Pancreas (tissue), 10 donors: Measurements from ENCODE around the gene DIAPH1. TPM values are rescaled to one million over a fixed set of nuclear protein-coding genes. Genes with fewer than 3 reads are reported as not detected.

Experiments used
- ATAC-seq, 4 donors: fragments of 200-7000 bp; cut with Tn5 transposase; one replicate each; pipeline versions ENCODE4 v1.8.0 to v1.9.1; 2020; ENCODE audit warnings: mild to moderate bottlenecking in 4 of 4, moderate library complexity in 4 of 4
- DNase-seq, 6 donors: peaks; one replicate each; pipeline ENCODE4 v3.0.0-alpha.2; 2020
- FAIRE-seq: peaks from 2 replicates; lab custom pipeline; 2012; peaks lifted over from hg19 to GRCh38; lab: Jason Lieb, UNC
- H3K27ac ChIP-seq, 4 donors: fragments of 200-600 bp; sonication (generic); 1 replicate in 3 of 4; 2 replicates in 1 of 4; pipeline versions ENCODE4 v1.5.0 to v1.8.0; 2020
- H3K27me3 ChIP-seq, 4 donors: fragments of 200-600 bp; one replicate each; pipeline ENCODE4 v1.8.0; 2021
- H3K36me3 ChIP-seq, 3 donors: fragments of 200-600 bp; sonication (generic) in 1 of 3; one replicate each; pipeline versions ENCODE4 v1.5.0 to v1.8.0; 2020 to 2021
- H3K4me1 ChIP-seq, 3 donors: fragments of 200-600 bp; one replicate each; pipeline ENCODE4 v1.8.0; 2021
- H3K4me3 ChIP-seq, 4 donors: fragments of 200-600 bp; sonication (generic) in 2 of 4; one replicate each; pipeline versions ENCODE4 v1.5.0 to v1.8.0; 2020 to 2021
- H3K9me3 ChIP-seq, 4 donors: fragments of 200-600 bp; one replicate each; pipeline ENCODE4 v1.8.0; 2021
- CTCF ChIP-seq, 4 donors: fragments of 200-600 bp; sonication (generic) in 3 of 4; IDR thresholded peaks; one replicate each; pipeline versions ENCODE4 v1.5.0 to v1.8.0; 2021; ENCODE audit warnings: antibody characterized with exemption in 4 of 4
- WGBS, 2 donors: extraction: QIAGEN DNeasy Blood & Tissue Kit; methylation state at CpG; one replicate each; pipeline ENCODE4 v1.1.7; 2013; 5-methylcytosine and 5-hydroxymethylcytosine counted together
- intact Hi-C, 3 donors: fragments of 100-400 bp; cut with DNase I; formaldehyde crosslinking; loops; one replicate each; pipeline versions ENCODE4 v1.11.1 to v1.14.2; 2022
- polyA plus RNA-seq, 2 donors: library from polyadenylated mRNA; stranded (reverse); fragments of 200-250 nt; gene quantifications; one replicate each; pipeline ENCODE4 v1.2.3, GENCODE V29; 2013
- total RNA-seq, 6 donors: library from RNA; stranded (reverse); fragmentation: NEBNext Ultra II Directional in 4 of 6; extraction: Animal tissue kit (Norgen Biotek cat#: 25700) in 4 of 6; gene quantifications; one replicate each; pipeline versions ENCODE4 v1.2.1 to v1.2.4, GENCODE V29; 2021 to 2023
- donor health status: healthy with polysubstance abuse.
- donor health status: DM: no; HTN: no; CAD: no; lungs with moderate emphysema.
- donor health status: DM: no; HTN: no; CAD: no.
- donor health status: control.
- donor health status: control.
- donor health status: Bipolar disorder and iron deficiency.
- donor health status: DM: yes; HTN: yes; CAD: no.
- donor health status: DM: no; HTN: no; CAD: no.
- donor health status: DM: no; HTN: no; CAD: no.
- donor health status: DM: yes; HTN: yes; CAD: no.

The DIAPH1 gene
- total and polyA plus RNA-seq, 8 donors = 28.9 to 72.7 (median 56.5) TPM

- WGBS, 2 donors = 3 to 4% methylated on average over 58 of the region's 58 CpGs
- H3K27ac ChIP-seq = peak overlapping the region in 3 of 4 donors; percentile 69 to 85 (median 83)
- peak overlapping the region; percentile 15 to 55 (median 45) for H3K4me3 ChIP-seq
- FAIRE-seq (no peak), DNase-seq (peak; percentile 21 to 73 (median 42)), ATAC-seq (peak; percentile 49 to 71 (median 60))
- H3K27me3 ChIP-seq = no peaks in the 10 kb centered on the region
- H3K9me3 ChIP-seq = no peaks in the 10 kb centered on the region
- no peak for TF ChIP-seq CTCF (IDR thresholded peaks at IDR 0.05)
- no peaks in the 10 kb centered on the region for H3K36me3 ChIP-seq
- intact Hi-C loops = no loop called here
- peaks cover 0 to 21% (median 0%) of the 10 kb centered on the region in 3 donors for H3K4me1 ChIP-seq
These were observed 142.5 kb downstream of the DIAPH1 start for GRCh38 chr5:141476132-141476911.

GRCh38 chr5:141475625-141476131 is 143.1 kb downstream of the DIAPH1 start, which contains the start of gene PCDHGC3:
PCDHGC3 (plus strand) TSS chr5:141475966; CDS start chr5:141476117, 151 bp downstream.
- Histone ChIP-seq H3K4me1 (peaks cover 0 to 21% (median 0%) of the 10 kb centered on the region in 3 donors), H3K27ac (peak within 1 kb of the TSS in 3 of 4 donors; percentile 69 to 85 (median 83)), H3K9me3 (no peaks in the 10 kb centered on the region), H3K4me3 (peak within 1 kb of the TSS; percentile 15 to 55 (median 45)), H3K27me3 (no peaks in the 10 kb centered on the region), H3K36me3 (no peaks in the 10 kb centered on the region)
- TF ChIP-seq CTCF (IDR thresholded peaks at IDR 0.05) = no peak
- FAIRE-seq (peak; percentile 87), DNase-seq (peak; percentile 85 to 94 (median 90)), ATAC-seq (peak; percentile 97 to 99 (median 97))
- WGBS, 2 donors = 0% methylated on average over 28 of the region's 28 CpGs
- intact Hi-C loops = no loop called here

- H3K4me3 ChIP-seq = no peak overlapping the region
- H3K36me3 ChIP-seq = no peaks in the 10 kb centered on the region
- TF ChIP-seq CTCF (IDR thresholded peaks at IDR 0.05) = no peak
- intact Hi-C loops = no loop called here
- ATAC-seq = no peak
- 99 to 100% methylated on average over 3 of the region's 3 CpGs for WGBS, 2 donors
- no peak for DNase-seq
- no peak overlapping the region for H3K27ac ChIP-seq
- no peaks in the 10 kb centered on the region for H3K4me1 ChIP-seq
- no peak for FAIRE-seq
- H3K9me3 ChIP-seq = no peaks in the 10 kb centered on the region
- H3K27me3 ChIP-seq = no peaks in the 10 kb centered on the region
These were observed 153.4 kb downstream of the DIAPH1 start for GRCh38 chr5:141465351-141465750.

Other genes with a start within 250 kb of the DIAPH1 start
- 1 to 10 TPM; 1.7 to 3.0 (median 2.3) TPM for gene PCDHGB3, start 248.8 kb downstream of the DIAPH1 start, total RNA-seq
- under 1 TPM; 0.59 to 0.99 TPM for gene PCDHGB3, start 248.8 kb downstream of the DIAPH1 start, polyA plus RNA-seq
- 1 to 10 TPM; 1.4 to 3.1 (median 2.0) TPM for gene PCDHGA6, start 245.1 kb downstream of the DIAPH1 start, total RNA-seq
- 1 to 10 TPM; 1.1 to 1.4 TPM for gene PCDHGA6, start 245.1 kb downstream of the DIAPH1 start, polyA plus RNA-seq
- gene PCDHGA7, start 236.3 kb downstream of the DIAPH1 start, total RNA-seq = 1 to 10 TPM; 1.2 to 2.0 (median 1.7) TPM
- gene PCDHGA7, start 236.3 kb downstream of the DIAPH1 start, polyA plus RNA-seq = 1 to 10 TPM in 1 of 2 donors, under 1 TPM in 1; 0.92 to 1.3 TPM
- gene PCDHGB4, start 231.3 kb downstream of the DIAPH1 start, total RNA-seq = 1 to 10 TPM; 1.5 to 3.1 (median 1.9) TPM
- gene PCDHGB4, start 231.3 kb downstream of the DIAPH1 start, polyA plus RNA-seq = under 1 TPM; 0.56 to 0.65 TPM
- gene PCDHGA8, start 226.4 kb downstream of the DIAPH1 start, total RNA-seq = 1 to 10 TPM in 2 of 6 donors, under 1 TPM in 4; 0.72 to 1.1 (median 0.91) TPM
- gene PCDHGA8, start 226.4 kb downstream of the DIAPH1 start, polyA plus RNA-seq = under 1 TPM; 0.12 to 0.49 TPM
- 1 to 10 TPM; 4.0 to 7.9 (median 5.4) TPM for gene PCDHGB5, start 221.1 kb downstream of the DIAPH1 start, total RNA-seq
- gene PCDHGB5, start 221.1 kb downstream of the DIAPH1 start, polyA plus RNA-seq = 1 to 10 TPM; 1.1 to 1.4 TPM
- 1 to 10 TPM; 1.4 to 3.0 (median 2.3) TPM for gene PCDHGA9, start 216.2 kb downstream of the DIAPH1 start, total RNA-seq
- gene PCDHGA9, start 216.2 kb downstream of the DIAPH1 start, polyA plus RNA-seq = 1 to 10 TPM in 1 of 2 donors, under 1 TPM in 1; 0.31 to 1.3 TPM
- 1 to 10 TPM; 1.7 to 4.0 (median 2.6) TPM for gene PCDHGB6, start 211.0 kb downstream of the DIAPH1 start, total RNA-seq
- gene PCDHGB6, start 211.0 kb downstream of the DIAPH1 start, polyA plus RNA-seq = 1 to 10 TPM in 1 of 2 donors, under 1 TPM in 1; 0.63 to 1.1 TPM
- gene PCDHGA10, start 206.0 kb downstream of the DIAPH1 start, total RNA-seq = 1 to 10 TPM; 1.2 to 3.1 (median 2.1) TPM
- gene PCDHGA10, start 206.0 kb downstream of the DIAPH1 start, polyA plus RNA-seq = under 1 TPM; 0.26 to 0.95 TPM
- gene PCDHGB7, start 201.3 kb downstream of the DIAPH1 start, total RNA-seq = 1 to 10 TPM; 3.3 to 5.6 (median 3.9) TPM
- 1 to 10 TPM; 1.0 to 1.1 TPM for gene PCDHGB7, start 201.3 kb downstream of the DIAPH1 start, polyA plus RNA-seq
- gene PCDHGA11, start 197.9 kb downstream of the DIAPH1 start, total RNA-seq = 1 to 10 TPM; 1.2 to 2.6 (median 1.6) TPM
- gene PCDHGA11, start 197.9 kb downstream of the DIAPH1 start, polyA plus RNA-seq = under 1 TPM; 0.23 to 0.99 TPM
- gene PCDHGA12, start 188.5 kb downstream of the DIAPH1 start, total RNA-seq = 1 to 10 TPM; 1.2 to 2.3 (median 1.6) TPM
- 1 to 10 TPM in 1 of 2 donors, under 1 TPM in 1; 0.33 to 1.2 TPM for gene PCDHGA12, start 188.5 kb downstream of the DIAPH1 start, polyA plus RNA-seq
- 10 to 100 TPM in 5 of 6 donors, 1 to 10 TPM in 1; 9.1 to 25.3 (median 16.7) TPM for gene PCDHGC3, start 143.0 kb downstream of the DIAPH1 start, total RNA-seq
- gene PCDHGC3, start 143.0 kb downstream of the DIAPH1 start, polyA plus RNA-seq = 10 to 100 TPM; 20.0 to 23.1 TPM
- 1 to 10 TPM in 3 of 6 donors, under 1 TPM in 3; 0.41 to 1.4 (median 0.91) TPM for gene PCDHGC4, start 134.0 kb downstream of the DIAPH1 start, total RNA-seq
- gene PCDHGC4, start 134.0 kb downstream of the DIAPH1 start, polyA plus RNA-seq = under 1 TPM; 0.35 to 0.65 TPM
- under 1 TPM; 0.17 to 0.98 (median 0.76) TPM for gene PCDHGC5, start 129.9 kb downstream of the DIAPH1 start, total RNA-seq
- gene PCDHGC5, start 129.9 kb downstream of the DIAPH1 start, polyA plus RNA-seq = under 1 TPM; 0.09 to 0.61 TPM
- gene HDAC3, start 17.8 kb upstream of the DIAPH1 start, total RNA-seq = 10 to 100 TPM; 17.8 to 28.5 (median 26.0) TPM
- 10 to 100 TPM; 30.5 to 68.9 TPM for gene HDAC3, start 17.8 kb upstream of the DIAPH1 start, polyA plus RNA-seq
- gene RELL2, start 18.0 kb upstream of the DIAPH1 start, total RNA-seq = 1 to 10 TPM in 3 of 6 donors, under 1 TPM in 3; 0.67 to 2.2 (median 1.1) TPM
- 1 to 10 TPM; 7.1 to 9.0 TPM for gene RELL2, start 18.0 kb upstream of the DIAPH1 start, polyA plus RNA-seq
- 10 to 100 TPM in 1 of 6 donors, 1 to 10 TPM in 5; 4.8 to 18.3 (median 7.7) TPM for gene FCHSD1, start 32.4 kb upstream of the DIAPH1 start, total RNA-seq
- 10 to 100 TPM; 20.0 to 22.4 TPM for gene FCHSD1, start 32.4 kb upstream of the DIAPH1 start, polyA plus RNA-seq
- 1 to 10 TPM; 1.2 to 4.9 (median 1.8) TPM for gene ARAP3, start 63.2 kb upstream of the DIAPH1 start, total RNA-seq
- gene ARAP3, start 63.2 kb upstream of the DIAPH1 start, polyA plus RNA-seq = 10 to 100 TPM in 1 of 2 donors, 1 to 10 TPM in 1; 6.2 to 11.9 TPM